Body of pancreas (tissue), 4 donors: ENCODE measurements around the gene NLRC3. TPM values are rescaled to one million over a fixed set of nuclear protein-coding genes. Genes with fewer than 3 reads are reported as not detected.

Experiments used
- ATAC-seq: fragments of 150-250 bp; one replicate; pipeline ENCODE4 v1.9.1; 2016
- DNase-seq, 4 donors: peaks; one replicate each; pipeline ENCODE4 v3.0.0-alpha.2; 2019
- H3K27ac ChIP-seq, 4 donors: fragments of 200-600 bp; sonication (generic); 1 replicate in 3 of 4; 2 replicates in 1 of 4; pipeline versions ENCODE4 v1.5.1 to v1.6.1; 2016 to 2019; ENCODE audit warnings: mild to moderate bottlenecking in 1 of 4, mixed read lengths in 1 of 4, moderate library complexity in 1 of 4
- H3K27me3 ChIP-seq, 2 donors: fragments of 200-600 bp; sonication (generic); one replicate each; pipeline ENCODE4 v1.6.0; 2016; ENCODE audit warnings: mild to moderate bottlenecking in 1 of 2
- H3K36me3 ChIP-seq, 2 donors: fragments of 200-600 bp; sonication (generic); replicated peaks in 1 of 2; 2 replicates each; pipeline ENCODE4 v1.5.1; 2016; ENCODE audit warnings: low read depth in 2 of 2; ENCODE audit not compliant: insufficient read depth in 1 of 2
- H3K4me1 ChIP-seq: fragments of 200-600 bp; sonication (generic); one replicate; pipeline ENCODE4 v1.6.0; 2016
- H3K4me3 ChIP-seq, 2 donors: fragments of 200-600 bp; sonication (generic); 1 replicate in 1 of 2; 2 replicates in 1 of 2; pipeline ENCODE4 v1.5.1; 2016 to 2019
- H3K9me3 ChIP-seq, 3 donors: fragments of 200-600 bp; sonication (generic); 1 replicate in 2 of 3; 2 replicates in 1 of 3; pipeline ENCODE4 v1.5.1; 2016
- POLR2A ChIP-seq, 3 donors: fragments of 450-650 bp; IDR thresholded peaks; one replicate each; pipeline ENCODE4 v1.6.1; 2016; ENCODE audit warnings: antibody characterized with exemption in 3 of 3, mild to moderate bottlenecking in 2 of 3
- WGBS, 2 donors: methylation state at CpG; one replicate each; pipeline ENCODE4 v1.1.5; 2017; 5-methylcytosine and 5-hydroxymethylcytosine counted together
- intact Hi-C: fragments of 100-400 bp; cut with DNase I; formaldehyde crosslinking; loops from one replicate; pipeline ENCODE4 v1.15.1; 2023
- total RNA-seq, 2 donors: library from RNA; depleted of rRNA; stranded (reverse); fragments of >200 nt; gene quantifications; one replicate each; pipeline ENCODE4 v1.1.0, GENCODE V29; 2016
- TF ChIP-seq, protein P1 (sequence below), 7 experiments: fragments of 450-650 bp in 4 of 7; fragments of 200-600 bp in 3 of 7; sonication (generic) in 3 of 7; IDR thresholded peaks; one replicate each; pipeline ENCODE4 v1.5.1; 2016 to 2019; ENCODE audit warnings: antibody characterized with exemption in 7 of 7

Gene NLRC3
- total RNA-seq, 2 donors from 2014 or later, result 0.78 to 1.3 TPM

DNA sequence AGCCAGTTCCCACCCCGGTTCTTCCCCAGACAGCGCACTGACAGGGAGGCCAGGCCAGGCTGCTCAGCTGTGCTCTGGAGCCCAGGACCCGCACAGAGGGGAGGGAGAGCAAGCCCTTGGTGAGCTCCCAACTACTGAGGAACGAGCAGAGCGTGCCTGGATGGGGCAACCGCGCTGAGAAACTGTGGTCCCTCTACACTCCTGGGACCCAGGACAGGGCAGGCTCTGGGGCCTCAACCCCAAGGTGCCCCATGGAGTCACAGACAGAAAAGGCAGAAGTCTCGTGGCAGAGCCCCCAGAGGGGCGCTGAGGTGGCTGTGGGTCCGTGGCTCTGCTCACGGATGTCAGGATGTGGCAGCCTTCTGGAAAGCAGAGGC, 17.9 kb upstream of the NLRC3 start:
- intact Hi-C loops, result no loop called here
- TF ChIP-seq, protein P1, sequence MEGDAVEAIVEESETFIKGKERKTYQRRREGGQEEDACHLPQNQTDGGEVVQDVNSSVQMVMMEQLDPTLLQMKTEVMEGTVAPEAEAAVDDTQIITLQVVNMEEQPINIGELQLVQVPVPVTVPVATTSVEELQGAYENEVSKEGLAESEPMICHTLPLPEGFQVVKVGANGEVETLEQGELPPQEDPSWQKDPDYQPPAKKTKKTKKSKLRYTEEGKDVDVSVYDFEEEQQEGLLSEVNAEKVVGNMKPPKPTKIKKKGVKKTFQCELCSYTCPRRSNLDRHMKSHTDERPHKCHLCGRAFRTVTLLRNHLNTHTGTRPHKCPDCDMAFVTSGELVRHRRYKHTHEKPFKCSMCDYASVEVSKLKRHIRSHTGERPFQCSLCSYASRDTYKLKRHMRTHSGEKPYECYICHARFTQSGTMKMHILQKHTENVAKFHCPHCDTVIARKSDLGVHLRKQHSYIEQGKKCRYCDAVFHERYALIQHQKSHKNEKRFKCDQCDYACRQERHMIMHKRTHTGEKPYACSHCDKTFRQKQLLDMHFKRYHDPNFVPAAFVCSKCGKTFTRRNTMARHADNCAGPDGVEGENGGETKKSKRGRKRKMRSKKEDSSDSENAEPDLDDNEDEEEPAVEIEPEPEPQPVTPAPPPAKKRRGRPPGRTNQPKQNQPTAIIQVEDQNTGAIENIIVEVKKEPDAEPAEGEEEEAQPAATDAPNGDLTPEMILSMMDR (IDR thresholded peaks at IDR 0.05), result no peak
- no peak for TF ChIP-seq POLR2A (IDR thresholded peaks at IDR 0.05)
- Histone ChIP-seq H3K4me3 (no peak overlapping the region), H3K27me3 (no peaks in the 10 kb centered on the region), H3K9me3 (no peaks in the 10 kb centered on the region), H3K4me1 (no peaks in the 10 kb centered on the region), H3K36me3 (no peaks in the 10 kb centered on the region), H3K27ac (no peak overlapping the region)
- DNase-seq (no peak), ATAC-seq (no peak)
- 94 to 95% methylated on average over 4 to 11 of the region's 11 CpGs for WGBS, 2 donors

DNA sequence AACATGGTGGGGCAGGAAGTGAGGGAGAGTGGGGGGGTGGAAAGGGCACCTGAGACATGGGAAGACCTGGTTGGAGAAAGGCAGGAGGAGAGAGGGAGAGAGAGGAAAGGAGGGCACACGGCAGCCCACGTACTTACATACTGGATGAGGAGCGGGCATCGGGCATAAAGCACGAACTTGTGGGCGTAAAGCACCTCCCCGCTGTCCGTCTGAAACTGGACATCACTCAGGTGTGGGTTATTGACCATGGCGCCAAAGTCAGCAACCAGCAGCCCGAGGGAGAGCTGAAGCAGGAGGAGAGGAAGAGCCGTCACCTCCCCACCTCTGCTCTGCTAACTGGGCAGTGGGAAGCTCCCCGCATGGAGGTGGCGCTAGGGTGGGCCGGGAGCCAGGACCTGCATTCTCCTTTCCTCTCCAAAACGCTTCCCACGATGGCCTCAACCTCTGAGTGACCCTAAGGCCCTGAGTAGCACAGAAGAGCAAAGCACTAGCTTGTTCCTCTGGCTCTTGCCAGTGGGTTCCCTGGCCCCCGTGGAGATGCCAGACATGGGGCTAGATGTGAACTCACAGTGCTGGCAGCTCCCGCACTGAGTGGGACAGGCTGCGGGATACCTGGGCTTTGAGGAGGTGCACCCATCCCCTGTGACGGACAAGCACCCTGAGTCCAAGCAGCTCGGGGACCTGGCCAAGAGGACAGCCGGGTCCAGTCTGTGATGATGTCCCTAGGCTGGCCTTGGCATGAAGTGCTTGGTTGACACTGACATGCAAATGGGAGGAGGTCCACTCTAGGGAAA, 17.3 kb upstream of the NLRC3 start:
- Histone ChIP-seq H3K4me1 (no peaks in the 10 kb centered on the region), H3K27ac (no peak overlapping the region), H3K4me3 (no peak overlapping the region), H3K9me3 (no peaks in the 10 kb centered on the region), H3K27me3 (no peaks in the 10 kb centered on the region), H3K36me3 (no peaks in the 10 kb centered on the region)
- no peak for TF ChIP-seq POLR2A (IDR thresholded peaks at IDR 0.05)
- TF ChIP-seq, protein P1 (IDR thresholded peaks at IDR 0.05), result no peak
- DNase-seq (no peak), ATAC-seq (no peak)
- 95 to 96% methylated on average over 16 to 22 of the region's 22 CpGs for WGBS, 2 donors
- intact Hi-C loops, result no loop called here

DNA sequence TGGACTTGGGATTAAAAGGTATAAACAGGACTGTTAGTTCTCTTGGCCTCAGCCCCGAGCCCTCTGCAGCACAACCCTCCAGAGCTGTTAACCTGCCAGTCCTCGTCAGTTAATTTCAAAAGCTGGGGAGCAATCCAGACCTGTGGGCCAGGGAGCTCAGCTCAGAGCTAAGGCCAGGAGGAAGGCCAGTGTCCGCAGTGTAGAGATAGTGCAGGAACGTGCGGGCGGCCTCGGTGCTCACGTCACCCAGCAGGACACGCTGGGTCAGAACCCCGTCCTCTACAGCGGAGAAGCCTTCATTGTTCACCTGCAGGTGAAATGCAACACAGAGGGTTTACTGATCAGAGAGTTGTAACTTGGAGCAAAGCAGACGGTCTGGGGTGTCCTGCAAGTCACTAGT, 15.4 kb upstream of the NLRC3 start:
- H3K4me1 ChIP-seq, result no peaks in the 10 kb centered on the region
- intact Hi-C loops, result no loop called here
- ATAC-seq (no peak), DNase-seq (no peak)
- no peak for TF ChIP-seq POLR2A (IDR thresholded peaks at IDR 0.05)
- TF ChIP-seq, protein P1 (IDR thresholded peaks at IDR 0.05), result no peak
- H3K4me3 ChIP-seq, result no peak overlapping the region
- H3K27ac ChIP-seq, result no peak overlapping the region
- H3K27me3 ChIP-seq, result no peaks in the 10 kb centered on the region
- no peaks in the 10 kb centered on the region for H3K36me3 ChIP-seq
- no peaks in the 10 kb centered on the region for H3K9me3 ChIP-seq
- 93 to 96% methylated on average over 12 of the region's 12 CpGs for WGBS, 2 donors

DNA sequence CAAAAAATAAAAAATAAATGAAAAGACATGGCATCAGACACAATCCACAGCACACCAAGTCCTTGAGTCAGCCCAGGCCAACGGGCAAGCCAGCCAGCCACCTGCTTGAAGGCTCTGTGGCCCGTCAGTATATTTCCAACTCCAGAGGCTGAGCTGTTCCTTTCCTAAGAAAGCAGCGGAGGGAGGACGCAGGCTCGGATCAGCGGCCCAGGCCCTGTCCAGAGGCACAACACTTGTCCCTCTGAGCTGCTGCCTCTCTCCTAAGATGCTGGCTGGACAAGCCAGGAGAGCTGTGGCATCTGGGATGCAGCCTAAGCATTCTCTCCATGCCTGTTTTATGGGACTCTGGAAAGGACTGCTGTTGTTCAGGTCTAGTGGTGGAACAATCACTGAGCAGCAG, 14.8 kb upstream of the NLRC3 start:
- DNase-seq (no peak), ATAC-seq (no peak)
- no peaks in the 10 kb centered on the region for H3K27me3 ChIP-seq
- TF ChIP-seq, protein P1 (IDR thresholded peaks at IDR 0.05), result no peak
- TF ChIP-seq POLR2A (IDR thresholded peaks at IDR 0.05), result no peak
- intact Hi-C loops, result no loop called here
- H3K4me1 ChIP-seq, result no peaks in the 10 kb centered on the region
- no peaks in the 10 kb centered on the region for H3K9me3 ChIP-seq
- no peak overlapping the region for H3K4me3 ChIP-seq
- 93 to 100% methylated on average over 6 of the region's 6 CpGs for WGBS, 2 donors
- H3K27ac ChIP-seq, result no peak overlapping the region
- no peaks in the 10 kb centered on the region for H3K36me3 ChIP-seq

DNA sequence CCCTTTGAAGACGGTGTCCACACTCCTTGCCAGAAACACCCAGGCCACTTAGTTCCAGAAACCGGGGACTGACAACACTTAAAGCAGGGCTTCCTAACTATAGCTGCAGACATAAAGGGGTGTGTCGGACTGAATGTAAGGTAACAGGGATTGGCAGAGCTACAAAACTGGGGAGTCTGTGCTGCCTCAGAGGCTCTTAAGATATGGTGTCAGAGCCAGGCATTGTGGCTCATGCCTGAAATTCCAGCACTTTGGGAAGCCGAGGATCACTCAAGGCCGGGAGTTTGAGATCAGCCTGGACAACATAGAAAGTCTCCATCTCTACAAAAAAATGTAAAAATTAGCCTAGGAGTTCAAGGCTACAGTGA, 14.2 kb upstream of the NLRC3 start:
- TF ChIP-seq, protein P1 (IDR thresholded peaks at IDR 0.05), result no peak
- no peak for TF ChIP-seq POLR2A (IDR thresholded peaks at IDR 0.05)
- Histone ChIP-seq H3K4me3 (no peak overlapping the region), H3K27ac (no peak overlapping the region), H3K9me3 (no peaks in the 10 kb centered on the region), H3K27me3 (no peaks in the 10 kb centered on the region), H3K36me3 (no peaks in the 10 kb centered on the region), H3K4me1 (no peaks in the 10 kb centered on the region)
- intact Hi-C loops, result no loop called here
- no peak for DNase-seq
- ATAC-seq, result no peak
- WGBS, 2 donors, result 74 to 87% methylated on average over 4 to 5 of the region's 5 CpGs
